Ovary (tissue), 9 donors: ENCODE measurements around the gene HSP90AB1. TPM values are rescaled to one million over a fixed set of nuclear protein-coding genes. Genes with fewer than 3 reads are reported as not detected.

Source experiments
- DNase-seq, 5 donors: peaks; one replicate each; pipeline ENCODE4 v3.0.0-alpha.2; 2019 to 2020
- H3K27ac ChIP-seq, 2 donors: fragments of 200-600 bp; one replicate each; pipeline versions ENCODE4 v1.5.1 to v1.8.0; 2019 to 2022
- H3K27me3 ChIP-seq: fragments of 200-600 bp; one replicate; pipeline ENCODE4 v1.8.0; 2022
- H3K36me3 ChIP-seq: fragments of 200-600 bp; sonication (generic); one replicate; pipeline ENCODE4 v1.5.1; 2019
- H3K4me1 ChIP-seq: one replicate; pipeline ENCODE4 v1.8.1; 2013; ENCODE audit warnings: mild to moderate bottlenecking, moderate library complexity; ENCODE audit not compliant: insufficient read depth
- H3K4me3 ChIP-seq: fragments of 200-600 bp; sonication (generic); one replicate; pipeline ENCODE4 v1.5.1; 2017
- H3K9me3 ChIP-seq, 2 donors: fragments of 200-600 bp in 1 of 2; sonication (generic) in 1 of 2; one replicate each; pipeline versions ENCODE4 v1.5.1 to v1.8.1; 2013 to 2019; ENCODE audit warnings: mild to moderate bottlenecking in 1 of 2, moderate library complexity in 1 of 2
- EP300 ChIP-seq: sonication (generic); formaldehyde crosslinking; IDR thresholded peaks from one replicate; pipeline ENCODE4 v1.6.1; 2017; ENCODE audit warnings: antibody characterized with exemption
- POLR2A ChIP-seq: fragments of 450-650 bp; IDR thresholded peaks from one replicate; pipeline ENCODE4 v1.6.1; 2017; ENCODE audit warnings: antibody characterized with exemption, mild to moderate bottlenecking, moderate library complexity
- WGBS, 3 donors: extraction: QIAGEN DNeasy Blood & Tissue Kit in 1 of 3; methylation state at CpG; one replicate each; pipeline versions ENCODE4 v1.1.5 to v1.1.7; 2013 to 2017; 5-methylcytosine and 5-hydroxymethylcytosine counted together
- intact Hi-C, 4 donors: fragments of 100-400 bp; cut with DNase I; formaldehyde crosslinking; loops; one replicate each; pipeline versions ENCODE4 v1.11.0 to v1.15.1; 2022 to 2023
- microRNA counts: library from miRNA; unstranded; fragments of <30 nt; microRNA quantifications from one replicate; lab custom pipeline; 2016
- polyA plus RNA-seq, 2 donors: library from polyadenylated mRNA; stranded (reverse); fragments of 200-250 nt in 1 of 2; fragments of 350-450 nt in 1 of 2; fragmentation: Illumina TruSeq in 1 of 2; extraction: RNeasy Lipid Tissue Mini Kit (QIAGEN cat#74804) in 1 of 2; gene quantifications; one replicate each; pipeline ENCODE4 v1.2.3, GENCODE V29; 2013 to 2014
- small RNA-seq: library from RNA; depleted of rRNA; stranded (forward); fragments of <200 nt; gene quantifications from one replicate; pipeline ENCODE3, GENCODE V24; 2016
- total RNA-seq, 7 donors: library from RNA; depleted of rRNA in 2 of 7; stranded (reverse); fragments of >200 nt in 2 of 7; fragmentation: NEBNext Ultra II Directional in 3 of 7; extraction: Animal tissue kit (Norgen Biotek cat#: 25700) in 3 of 7; gene quantifications; one replicate each; pipeline versions ENCODE4 v1.1.0 to v1.2.4, GENCODE V29; 2016 to 2023
- TF ChIP-seq, protein P1 (sequence below), 3 donors: fragments of 450-650 bp in 2 of 3; fragments of 200-600 bp in 1 of 3; IDR thresholded peaks; one replicate each; pipeline versions ENCODE4 v1.5.1 to v1.8.0; 2016 to 2022; ENCODE audit warnings: antibody characterized with exemption in 3 of 3, mild to moderate bottlenecking in 1 of 3
- donor health status: DM: no; HTN: no; CAD: no; lungs with moderate emphysema.
- donor health status: DM: no; HTN: no; CAD: no.
- donor health status: Bipolar disorder and iron deficiency.
- donor health status: DM: yes; HTN: yes; CAD: no.
- donor health status: DM: no; HTN: no; CAD: no.
- donor health status: DM: yes; HTN: yes; CAD: no.

Gene HSP90AB1
- total and polyA plus RNA-seq, 9 donors = 820 to 1,905 (median 1,051) TPM

DNA sequence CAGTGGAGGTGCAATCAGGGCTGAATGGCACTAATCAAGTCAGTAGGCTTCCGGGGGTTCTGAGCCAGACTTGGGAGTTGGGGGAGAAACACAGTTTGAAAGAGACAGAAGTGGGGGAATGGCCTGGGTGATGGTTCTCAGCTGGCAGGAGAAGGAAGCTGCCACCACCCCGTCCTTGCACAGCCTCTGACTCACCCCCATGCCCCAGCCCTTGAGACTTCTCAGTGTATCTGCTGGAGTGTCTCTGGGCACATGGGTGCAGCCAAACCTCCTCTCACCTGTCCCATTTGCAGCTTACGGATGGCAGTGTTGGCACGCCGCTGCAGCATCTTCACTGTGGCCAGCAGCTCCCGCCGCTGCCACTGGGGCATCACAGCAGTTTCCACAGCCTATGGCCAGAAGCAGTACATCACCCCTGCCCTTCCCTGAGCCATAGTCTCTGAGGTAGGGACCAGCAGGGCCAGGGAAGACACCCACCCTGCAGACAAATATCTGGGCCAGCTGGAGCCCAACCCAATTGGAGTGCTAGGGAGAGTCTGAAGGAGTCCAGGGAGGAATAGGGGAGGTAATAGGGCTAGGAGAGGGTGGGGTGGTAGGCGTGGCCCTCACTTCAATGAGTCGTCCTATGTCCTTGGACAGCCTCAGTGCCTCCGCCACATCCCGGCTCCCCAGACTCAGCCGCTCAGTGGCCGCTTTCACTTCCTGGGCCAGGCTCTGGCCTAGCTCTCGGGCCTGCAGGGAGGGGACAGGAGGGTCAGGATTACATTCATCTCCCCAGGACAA lies 55.1 kb downstream of the HSP90AB1 start:
- no peak for TF ChIP-seq POLR2A
- TF ChIP-seq, protein P1, sequence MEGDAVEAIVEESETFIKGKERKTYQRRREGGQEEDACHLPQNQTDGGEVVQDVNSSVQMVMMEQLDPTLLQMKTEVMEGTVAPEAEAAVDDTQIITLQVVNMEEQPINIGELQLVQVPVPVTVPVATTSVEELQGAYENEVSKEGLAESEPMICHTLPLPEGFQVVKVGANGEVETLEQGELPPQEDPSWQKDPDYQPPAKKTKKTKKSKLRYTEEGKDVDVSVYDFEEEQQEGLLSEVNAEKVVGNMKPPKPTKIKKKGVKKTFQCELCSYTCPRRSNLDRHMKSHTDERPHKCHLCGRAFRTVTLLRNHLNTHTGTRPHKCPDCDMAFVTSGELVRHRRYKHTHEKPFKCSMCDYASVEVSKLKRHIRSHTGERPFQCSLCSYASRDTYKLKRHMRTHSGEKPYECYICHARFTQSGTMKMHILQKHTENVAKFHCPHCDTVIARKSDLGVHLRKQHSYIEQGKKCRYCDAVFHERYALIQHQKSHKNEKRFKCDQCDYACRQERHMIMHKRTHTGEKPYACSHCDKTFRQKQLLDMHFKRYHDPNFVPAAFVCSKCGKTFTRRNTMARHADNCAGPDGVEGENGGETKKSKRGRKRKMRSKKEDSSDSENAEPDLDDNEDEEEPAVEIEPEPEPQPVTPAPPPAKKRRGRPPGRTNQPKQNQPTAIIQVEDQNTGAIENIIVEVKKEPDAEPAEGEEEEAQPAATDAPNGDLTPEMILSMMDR (IDR thresholded peaks at IDR 0.05) = no peak
- H3K4me3 ChIP-seq = no peak overlapping the region
- no peak overlapping the region for H3K27ac ChIP-seq
- DNase-seq = no peak
- WGBS, 3 donors = 80 to 88% (median 85%) methylated on average over 12 to 14 of the region's 14 CpGs
- H3K9me3 ChIP-seq = no peaks in the 10 kb centered on the region
- no peaks in the 10 kb centered on the region for H3K4me1 ChIP-seq
- H3K27me3 ChIP-seq = no peaks in the 10 kb centered on the region
- intact Hi-C loops = no loop called here
- H3K36me3 ChIP-seq = no peaks in the 10 kb centered on the region

DNA sequence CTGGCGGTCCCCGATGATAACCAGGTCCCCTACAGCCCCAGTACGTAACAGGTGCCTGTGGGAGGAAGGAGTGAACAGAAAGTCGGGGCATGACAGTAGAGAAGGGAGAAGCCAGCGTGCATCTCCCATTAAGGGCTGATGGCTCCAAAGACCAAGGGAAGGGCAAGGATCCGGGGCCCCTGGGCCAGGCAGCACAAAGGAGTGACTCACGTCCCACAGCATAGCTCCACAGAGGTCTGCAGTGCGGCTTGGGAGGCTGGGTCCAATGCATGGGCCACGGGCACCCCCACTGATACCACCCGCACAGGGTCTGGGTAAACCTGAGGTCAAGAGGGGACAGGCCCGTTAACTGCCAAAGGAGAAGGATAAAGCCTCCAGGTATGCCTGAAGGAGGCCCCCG lies 56.0 kb downstream of the HSP90AB1 start:
- 85 to 91% (median 89%) methylated on average over 12 of the region's 12 CpGs for WGBS, 3 donors
- DNase-seq = no peak
- no peaks in the 10 kb centered on the region for H3K27me3 ChIP-seq
- TF ChIP-seq EP300 (no peak), POLR2A (no peak)
- TF ChIP-seq, protein P1 (IDR thresholded peaks at IDR 0.05) = no peak
- intact Hi-C loops = no loop called here
- H3K9me3 ChIP-seq = no peaks in the 10 kb centered on the region
- no peaks in the 10 kb centered on the region for H3K36me3 ChIP-seq
- no peak overlapping the region for H3K4me3 ChIP-seq
- no peak overlapping the region for H3K27ac ChIP-seq
- no peaks in the 10 kb centered on the region for H3K4me1 ChIP-seq

MicroRNAs within 50 kb of the gene (microRNA counts, 767-probe panel; counts per million panel counts)
- 530 counts per million, percentile 78 among the panel's probes with 10 or more counts for microRNA hsa-miR-4647 (lab: Ali Mortazavi, UCI)

Small RNA genes lying within 50 kb of the gene (small RNA-seq; reads per million reads assigned to genes)
- gene RN7SL811P = not detected

Other genes with a start within 250 kb of the HSP90AB1 start
- 10 to 100 TPM; 21.5 to 35.9 (median 24.9) TPM for gene MRPL14, start 119.6 kb upstream of the HSP90AB1 start, total RNA-seq
- gene MRPL14, start 119.6 kb upstream of the HSP90AB1 start, polyA plus RNA-seq = 10 to 100 TPM; 20.8 to 23.3 TPM
- gene TMEM63B, start 119.5 kb upstream of the HSP90AB1 start, total RNA-seq = 10 to 100 TPM in 6 of 7 donors, 1 to 10 TPM in 1; 7.5 to 20.6 (median 16.5) TPM
- 10 to 100 TPM; 11.7 to 25.7 TPM for gene TMEM63B, start 119.5 kb upstream of the HSP90AB1 start, polyA plus RNA-seq
- gene CAPN11, start 88.3 kb upstream of the HSP90AB1 start, total RNA-seq = under 1 TPM in 3 of 7 donors, not detected in 4; 0.18 to 0.22 (median 0.20) TPM
- under 1 TPM; 0.17 to 0.38 TPM for gene CAPN11, start 88.3 kb upstream of the HSP90AB1 start, polyA plus RNA-seq
- under 1 TPM in 2 of 7 donors, not detected in 5; 0.43 to 0.50 TPM for gene MYMX, start 30.2 kb upstream of the HSP90AB1 start, total RNA-seq
- gene MYMX, start 30.2 kb upstream of the HSP90AB1 start, polyA plus RNA-seq = under 1 TPM; 0.40 to 0.42 TPM
- gene SLC29A1, start 23.5 kb upstream of the HSP90AB1 start, total RNA-seq = 10 to 100 TPM; 11.2 to 35.4 (median 30.2) TPM
- gene SLC29A1, start 23.5 kb upstream of the HSP90AB1 start, polyA plus RNA-seq = 10 to 100 TPM; 24.8 to 54.0 TPM
- 10 to 100 TPM; 19.7 to 41.0 (median 29.7) TPM for gene SLC35B2, start 10.4 kb downstream of the HSP90AB1 start, total RNA-seq
- 10 to 100 TPM; 21.0 to 23.9 TPM for gene SLC35B2, start 10.4 kb downstream of the HSP90AB1 start, polyA plus RNA-seq
- gene NFKBIE, start 18.4 kb downstream of the HSP90AB1 start, total RNA-seq = 10 to 100 TPM in 2 of 7 donors, 1 to 10 TPM in 5; 2.8 to 93.6 (median 4.9) TPM
- gene NFKBIE, start 18.4 kb downstream of the HSP90AB1 start, polyA plus RNA-seq = 1 to 10 TPM; 2.7 to 6.8 TPM
- under 1 TPM in 4 of 7 donors, not detected in 3; under 0.01 to 0.12 (median 0.05) TPM for gene TMEM151B, start 23.3 kb downstream of the HSP90AB1 start, total RNA-seq
- under 1 TPM in 1 of 2 donors, not detected in 1; 0.04 TPM for gene TMEM151B, start 23.3 kb downstream of the HSP90AB1 start, polyA plus RNA-seq
- 10 to 100 TPM in 6 of 7 donors, 1 to 10 TPM in 1; 9.2 to 15.5 (median 14.2) TPM for gene AARS2, start 66.2 kb downstream of the HSP90AB1 start, total RNA-seq
- 1 to 10 TPM; 3.0 to 6.9 TPM for gene AARS2, start 66.2 kb downstream of the HSP90AB1 start, polyA plus RNA-seq
- 1 to 10 TPM in 1 of 7 donors, under 1 TPM in 2, not detected in 4; 0.25 to 1.4 (median 0.28) TPM for gene SPATS1, start 95.5 kb downstream of the HSP90AB1 start, total RNA-seq
- not detected for gene SPATS1, start 95.5 kb downstream of the HSP90AB1 start, polyA plus RNA-seq
- 10 to 100 TPM; 15.0 to 24.0 (median 19.7) TPM for gene CDC5L, start 140.6 kb downstream of the HSP90AB1 start, total RNA-seq
- gene CDC5L, start 140.6 kb downstream of the HSP90AB1 start, polyA plus RNA-seq = 10 to 100 TPM; 13.0 to 17.2 TPM